ENCODE measurements around the gene ST6GALNAC3.

DNA sequence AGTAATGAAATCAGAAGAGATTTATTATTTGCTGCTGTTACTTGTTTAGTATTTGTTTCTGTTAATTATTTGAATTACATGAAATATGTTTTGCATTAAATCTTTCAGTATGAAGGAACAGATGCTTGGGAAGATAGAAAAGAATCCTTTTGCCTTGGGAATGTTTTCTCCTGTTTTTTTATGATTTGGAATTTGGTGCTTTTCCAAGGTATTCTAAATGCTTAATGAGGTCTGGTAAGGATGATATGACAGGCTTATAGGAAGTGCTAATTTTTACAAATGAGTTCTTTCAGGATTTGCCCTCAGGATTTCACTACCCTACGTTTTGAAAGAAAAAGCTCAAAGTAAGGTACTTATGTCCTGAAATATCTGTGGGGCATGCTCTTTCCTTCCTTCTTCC, 25.6 kb upstream of the ST6GALNAC3 start:
- TF ChIP-seq ZNF776 (tag by site-specific recombination; IDR thresholded peaks at IDR 0.05; ENCODE audit: borderline replicate concordance) = no peak
- no peak for TF ChIP-seq ZBTB7A (tag by site-specific recombination; IDR thresholded peaks at IDR 0.05; ENCODE audit: low read depth)
- TF ChIP-seq ZNF274 (IDR thresholded peaks at IDR 0.05; ENCODE audit: low read length) = no peak
- no peak for TF ChIP-seq ZNF274 (tag by site-specific recombination; IDR thresholded peaks at IDR 0.05; ENCODE audit: borderline replicate concordance)
- TF ChIP-seq, protein P1, sequence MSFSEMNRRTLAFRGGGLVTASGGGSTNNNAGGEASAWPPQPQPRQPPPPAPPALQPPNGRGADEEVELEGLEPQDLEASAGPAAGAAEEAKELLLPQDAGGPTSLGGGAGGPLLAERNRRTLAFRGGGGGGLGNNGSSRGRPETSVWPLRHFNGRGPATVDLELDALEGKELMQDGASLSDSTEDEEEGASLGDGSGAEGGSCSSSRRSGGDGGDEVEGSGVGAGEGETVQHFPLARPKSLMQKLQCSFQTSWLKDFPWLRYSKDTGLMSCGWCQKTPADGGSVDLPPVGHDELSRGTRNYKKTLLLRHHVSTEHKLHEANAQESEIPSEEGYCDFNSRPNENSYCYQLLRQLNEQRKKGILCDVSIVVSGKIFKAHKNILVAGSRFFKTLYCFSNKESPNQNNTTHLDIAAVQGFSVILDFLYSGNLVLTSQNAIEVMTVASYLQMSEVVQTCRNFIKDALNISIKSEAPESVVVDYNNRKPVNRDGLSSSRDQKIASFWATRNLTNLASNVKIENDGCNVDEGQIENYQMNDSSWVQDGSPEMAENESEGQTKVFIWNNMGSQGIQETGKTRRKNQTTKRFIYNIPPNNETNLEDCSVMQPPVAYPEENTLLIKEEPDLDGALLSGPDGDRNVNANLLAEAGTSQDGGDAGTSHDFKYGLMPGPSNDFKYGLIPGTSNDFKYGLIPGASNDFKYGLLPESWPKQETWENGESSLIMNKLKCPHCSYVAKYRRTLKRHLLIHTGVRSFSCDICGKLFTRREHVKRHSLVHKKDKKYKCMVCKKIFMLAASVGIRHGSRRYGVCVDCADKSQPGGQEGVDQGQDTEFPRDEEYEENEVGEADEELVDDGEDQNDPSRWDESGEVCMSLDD (tag by site-specific recombination; IDR thresholded peaks at IDR 0.05) = no peak
- TF ChIP-seq ZNF645 (tag by site-specific recombination; IDR thresholded peaks at IDR 0.05) = no peak
- TF ChIP-seq KLF10 (tag by site-specific recombination; IDR thresholded peaks at IDR 0.05) = no peak
- no peak for TF ChIP-seq CTCF (tag by site-specific recombination; IDR thresholded peaks at IDR 0.05)
- no peak for TF ChIP-seq ZSCAN30 (tag by site-specific recombination; IDR thresholded peaks at IDR 0.05)
- no peak for TF ChIP-seq ZNF169 (tag by site-specific recombination; IDR thresholded peaks at IDR 0.05)
- no peak for TF ChIP-seq KLF1 (tag by site-specific recombination; IDR thresholded peaks at IDR 0.05)
- TF ChIP-seq HOXA7 (CRISPR knock-in tag; IDR thresholded peaks at IDR 0.05; ENCODE audit: borderline replicate concordance) = no peak

Measured in HEK293 (cell line).